Panc1 (cell line): ENCODE data around the gene FAM20A. TPM values are rescaled to one million over a fixed set of nuclear protein-coding genes. Genes with fewer than 3 reads are reported as not detected.

Experiments
- ATAC-seq: fragments of 200-7000 bp; cut with Tn5 transposase; 2 replicates; pipeline ENCODE4 v1.9.1; 2020; ENCODE audit warnings: mild to moderate bottlenecking, moderate library complexity
- BruUV-seq: library from RNA; stranded (reverse); fragments of 400-500 nt; replicated peaks from 2 replicates; lab custom pipeline; 2021; lab: Mats Ljungman, UMichigan
- CTCF ChIA-PET: fragments of 300-600 bp; sonication (Branson Sonifier 250); formaldehyde crosslinking; loops from one replicate; lab custom pipeline; 2022; ENCODE audit warnings: antibody characterized with exemption; lab: Charles Lee
- POLR2A ChIA-PET: fragments of 300-600 bp; sonication (Branson Sonifier 250); formaldehyde crosslinking; loops from one replicate; lab custom pipeline; 2022; ENCODE audit warnings: antibody characterized with exemption; lab: Charles Lee
- DNase-seq: peaks from one replicate; pipeline ENCODE4 v3.0.0-alpha.2; 2010; ENCODE audit warnings: low read depth, low spot score
- H3K27ac ChIP-seq: 2 replicates; pipeline ENCODE4 v1.5.1; 2011; ENCODE audit warnings: mild to moderate bottlenecking, low read length, inconsistent platforms
- H3K27me3 ChIP-seq: fragments of 200-500 bp; sonication (Bioruptor generic); 2 replicates; pipeline ENCODE4 v1.6.0; 2014; ENCODE audit warnings: low read length, inconsistent platforms; ENCODE audit not compliant: control insufficient read depth, insufficient read depth
- H3K36me3 ChIP-seq: fragments of 200-500 bp; sonication (Bioruptor generic); 2 replicates; pipeline ENCODE4 v1.5.1; 2014; ENCODE audit warnings: inconsistent platforms, mild to moderate bottlenecking, low read length, moderate library complexity; ENCODE audit not compliant: control insufficient read depth, insufficient read depth
- H3K4me1 ChIP-seq: 2 replicates; pipeline ENCODE4 v1.5.1; 2011; ENCODE audit warnings: inconsistent platforms, mild to moderate bottlenecking, low read length, moderate library complexity; ENCODE audit not compliant: control insufficient read depth, insufficient read depth
- H3K4me3 ChIP-seq, 2 experiments: 2 replicates each; pipeline ENCODE4 v1.5.1; 2011 to 2012; ENCODE audit warnings: low read depth in 2 of 2, low read length in 2 of 2, mild to moderate bottlenecking in 2 of 2, inconsistent platforms in 1 of 2, moderate library complexity in 1 of 2
- H3K9me3 ChIP-seq: fragments of 200-500 bp; sonication (Bioruptor generic); 2 replicates; pipeline ENCODE4 v1.5.1; 2014; ENCODE audit warnings: low read depth, mild to moderate bottlenecking, inconsistent platforms, low read length, moderate library complexity; ENCODE audit not compliant: control insufficient read depth, insufficient read depth
- POLR2AphosphoS5 ChIP-seq: IDR thresholded peaks from 2 replicates; pipeline ENCODE4 v1.6.1; 2012; ENCODE audit warnings: mild to moderate bottlenecking, low read depth, low read length, moderate library complexity
- SIN3A ChIP-seq: IDR thresholded peaks from 2 replicates; pipeline ENCODE4 v1.6.1; 2012; ENCODE audit warnings: low read depth, mild to moderate bottlenecking, low read length, moderate library complexity, borderline replicate concordance; ENCODE audit not compliant: insufficient read depth
- TCF7L2 ChIP-seq: IDR thresholded peaks from 2 replicates; pipeline ENCODE4 v1.6.1; 2011; ENCODE audit warnings: mild to moderate bottlenecking, low read depth, low read length, inconsistent platforms
- in situ Hi-C: cut with HindIII; loops from 2 replicates; pipeline ENCODE4 v1.10.0; 2016; ENCODE audit warnings: low sequenced_read_pairs, low pct_unique_long_range_greater_than_20kb
- intact Hi-C: fragments of 100-400 bp; cut with micrococcal nuclease; formaldehyde crosslinking; loops from one replicate; pipeline ENCODE4 v1.10.0; 2022; ENCODE audit not compliant: unreplicated experiment
- total RNA-seq: library from RNA; stranded (reverse); gene quantifications from one replicate; pipeline ENCODE4 v1.2.1, GENCODE V29; 2021; ENCODE audit not compliant: unreplicated experiment
- TF ChIP-seq, protein P1 (sequence below), 2 experiments: IDR thresholded peaks; 2 replicates each; pipeline ENCODE4 v1.6.1; 2011 to 2012; ENCODE audit warnings: low read depth in 2 of 2, control low read depth in 1 of 2, low read length in 1 of 2, mild to moderate bottlenecking in 1 of 2, moderate library complexity in 1 of 2; ENCODE audit not compliant: insufficient read depth in 1 of 2
- TF ChIP-seq, protein P2 (sequence below): fragments of 450-650 bp; IDR thresholded peaks from 2 replicates; pipeline ENCODE4 v1.5.1; 2017; ENCODE audit warnings: mild to moderate bottlenecking

The FAM20A gene
- total RNA-seq, 1 experiment from 2014 or later, result 0.44 TPM

DNA sequence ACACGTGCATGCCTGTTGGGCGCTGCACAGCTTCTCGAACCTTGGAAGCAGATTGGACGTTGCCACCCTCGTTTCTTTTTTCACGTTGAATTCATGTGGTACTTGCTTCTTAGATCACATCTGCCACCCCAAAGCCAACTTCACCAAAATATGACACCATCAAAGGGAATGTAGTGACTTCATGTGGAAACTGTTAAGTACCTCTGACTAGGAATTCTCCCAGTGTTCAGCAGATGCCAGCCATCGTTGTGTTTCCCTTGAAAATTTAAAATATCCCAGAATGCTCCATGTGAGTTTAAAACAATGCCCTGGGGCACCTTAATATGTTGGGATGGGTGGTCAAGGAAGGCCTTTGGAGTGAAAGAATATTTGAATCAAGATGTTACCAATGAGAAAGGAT lies 22.6 kb upstream of the FAM20A start:
- CTCF ChIA-PET, result no interaction called here
- Histone ChIP-seq H3K9me3 (no peaks in the 10 kb centered on the region), H3K27ac (no peak overlapping the region), H3K4me1 (no peaks in the 10 kb centered on the region), H3K36me3 (no peaks in the 10 kb centered on the region), H3K4me3 (no peak overlapping the region), H3K27me3 (no peaks in the 10 kb centered on the region)
- POLR2A ChIA-PET, result no interaction called here
- in situ Hi-C loops, result no loop called here
- ATAC-seq, result no peak
- intact Hi-C loops, result no loop called here
- TF ChIP-seq TCF7L2 (no peak), POLR2AphosphoS5 (no peak)
- TF ChIP-seq, protein P1, sequence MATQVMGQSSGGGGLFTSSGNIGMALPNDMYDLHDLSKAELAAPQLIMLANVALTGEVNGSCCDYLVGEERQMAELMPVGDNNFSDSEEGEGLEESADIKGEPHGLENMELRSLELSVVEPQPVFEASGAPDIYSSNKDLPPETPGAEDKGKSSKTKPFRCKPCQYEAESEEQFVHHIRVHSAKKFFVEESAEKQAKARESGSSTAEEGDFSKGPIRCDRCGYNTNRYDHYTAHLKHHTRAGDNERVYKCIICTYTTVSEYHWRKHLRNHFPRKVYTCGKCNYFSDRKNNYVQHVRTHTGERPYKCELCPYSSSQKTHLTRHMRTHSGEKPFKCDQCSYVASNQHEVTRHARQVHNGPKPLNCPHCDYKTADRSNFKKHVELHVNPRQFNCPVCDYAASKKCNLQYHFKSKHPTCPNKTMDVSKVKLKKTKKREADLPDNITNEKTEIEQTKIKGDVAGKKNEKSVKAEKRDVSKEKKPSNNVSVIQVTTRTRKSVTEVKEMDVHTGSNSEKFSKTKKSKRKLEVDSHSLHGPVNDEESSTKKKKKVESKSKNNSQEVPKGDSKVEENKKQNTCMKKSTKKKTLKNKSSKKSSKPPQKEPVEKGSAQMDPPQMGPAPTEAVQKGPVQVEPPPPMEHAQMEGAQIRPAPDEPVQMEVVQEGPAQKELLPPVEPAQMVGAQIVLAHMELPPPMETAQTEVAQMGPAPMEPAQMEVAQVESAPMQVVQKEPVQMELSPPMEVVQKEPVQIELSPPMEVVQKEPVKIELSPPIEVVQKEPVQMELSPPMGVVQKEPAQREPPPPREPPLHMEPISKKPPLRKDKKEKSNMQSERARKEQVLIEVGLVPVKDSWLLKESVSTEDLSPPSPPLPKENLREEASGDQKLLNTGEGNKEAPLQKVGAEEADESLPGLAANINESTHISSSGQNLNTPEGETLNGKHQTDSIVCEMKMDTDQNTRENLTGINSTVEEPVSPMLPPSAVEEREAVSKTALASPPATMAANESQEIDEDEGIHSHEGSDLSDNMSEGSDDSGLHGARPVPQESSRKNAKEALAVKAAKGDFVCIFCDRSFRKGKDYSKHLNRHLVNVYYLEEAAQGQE (IDR thresholded peaks at IDR 0.05; ENCODE audit: insufficient read depth in 1 of 2, low read depth in 2 of 2, low read length in 1 of 2), result no peak
- no peak for DNase-seq
- no TSS peak for BruUV-seq

DNA sequence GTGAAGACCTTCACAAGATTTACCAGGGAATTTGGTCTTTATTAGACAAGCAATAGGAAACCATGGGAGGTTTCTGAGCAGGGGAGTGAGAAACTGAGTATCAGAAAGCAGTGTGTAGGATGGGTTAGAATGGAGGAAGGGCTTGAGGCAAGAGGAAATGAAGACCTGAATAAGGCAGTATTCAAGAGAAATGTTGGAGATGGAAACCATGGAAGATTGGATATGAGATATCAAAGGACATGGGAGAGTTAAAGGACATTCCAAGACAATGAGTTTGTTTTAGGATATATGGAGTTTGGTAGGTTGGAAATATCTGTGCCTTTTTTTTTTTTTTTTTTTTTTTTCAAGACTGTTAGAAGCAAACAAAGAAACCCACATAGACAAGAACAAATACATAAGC lies 21.3 kb upstream of the FAM20A start:
- POLR2A ChIA-PET, result no interaction called here
- no TSS peak for BruUV-seq
- no peaks in the 10 kb centered on the region for H3K36me3 ChIP-seq
- H3K4me1 ChIP-seq, result no peaks in the 10 kb centered on the region
- in situ Hi-C loops (no loop called here), intact Hi-C loops (no loop called here)
- TF ChIP-seq POLR2AphosphoS5, result no peak
- no peak for TF ChIP-seq SIN3A
- TF ChIP-seq, protein P1 (IDR thresholded peaks at IDR 0.05; ENCODE audit: insufficient read depth in 1 of 2, low read depth in 2 of 2, low read length in 1 of 2), result no peak
- TF ChIP-seq, protein P2, sequence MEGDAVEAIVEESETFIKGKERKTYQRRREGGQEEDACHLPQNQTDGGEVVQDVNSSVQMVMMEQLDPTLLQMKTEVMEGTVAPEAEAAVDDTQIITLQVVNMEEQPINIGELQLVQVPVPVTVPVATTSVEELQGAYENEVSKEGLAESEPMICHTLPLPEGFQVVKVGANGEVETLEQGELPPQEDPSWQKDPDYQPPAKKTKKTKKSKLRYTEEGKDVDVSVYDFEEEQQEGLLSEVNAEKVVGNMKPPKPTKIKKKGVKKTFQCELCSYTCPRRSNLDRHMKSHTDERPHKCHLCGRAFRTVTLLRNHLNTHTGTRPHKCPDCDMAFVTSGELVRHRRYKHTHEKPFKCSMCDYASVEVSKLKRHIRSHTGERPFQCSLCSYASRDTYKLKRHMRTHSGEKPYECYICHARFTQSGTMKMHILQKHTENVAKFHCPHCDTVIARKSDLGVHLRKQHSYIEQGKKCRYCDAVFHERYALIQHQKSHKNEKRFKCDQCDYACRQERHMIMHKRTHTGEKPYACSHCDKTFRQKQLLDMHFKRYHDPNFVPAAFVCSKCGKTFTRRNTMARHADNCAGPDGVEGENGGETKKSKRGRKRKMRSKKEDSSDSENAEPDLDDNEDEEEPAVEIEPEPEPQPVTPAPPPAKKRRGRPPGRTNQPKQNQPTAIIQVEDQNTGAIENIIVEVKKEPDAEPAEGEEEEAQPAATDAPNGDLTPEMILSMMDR, result no peak
- no peak for TF ChIP-seq TCF7L2
- DNase-seq, result no peak
- H3K27me3 ChIP-seq, result no peaks in the 10 kb centered on the region
- no peaks in the 10 kb centered on the region for H3K9me3 ChIP-seq
- H3K27ac ChIP-seq, result no peak overlapping the region
- no peak overlapping the region for H3K4me3 ChIP-seq
- CTCF ChIA-PET, result no interaction called here
- ATAC-seq, result no peak
